K562 (cell line): Measurements from ENCODE around the gene HNMT. TPM values are rescaled to one million over a fixed set of nuclear protein-coding genes. Genes with fewer than 3 reads are reported as not detected.

Experiments
- ATAC-seq: fragments of 200-7000 bp; cut with Tn5 transposase; 3 replicates; pipeline ENCODE4 v1.9.1; 2020; ENCODE audit warnings: moderate library complexity
- BruUV-seq: library from RNA; stranded (reverse); fragments of 400-500 nt; replicated peaks from 2 replicates; lab custom pipeline; 2021; lab: Mats Ljungman, UMichigan
- CTCF ChIA-PET: fragments of 300-600 bp; formaldehyde crosslinking; extraction: SDS; loops from one replicate; lab custom pipeline; 2021; ENCODE audit warnings: low intra/inter-chr PET ratio; lab: Yijun Ruan, JAX
- POLR2A ChIA-PET: fragments of 300-600, 350-650 bp; sonication (Branson Sonifier 250); formaldehyde crosslinking; extraction: SDS; loops from one replicate; lab custom pipeline; 2021; ENCODE audit warnings: antibody characterized with exemption, inconsistent platforms; lab: Yijun Ruan, JAX
- DNase-seq, 4 experiments: peaks; one replicate each; pipeline versions ENCODE4 v3.0.0 to v3.0.0-alpha.2; 2011 to 2018; ENCODE audit warnings: low spot score in 3 of 4, mixed read lengths in 3 of 4; ENCODE audit errors: extremely low read depth in 1 of 4
- FAIRE-seq: peaks from 2 replicates; lab custom pipeline; 2011; peaks lifted over from hg19 to GRCh38; lab: Jason Lieb, UNC
- H2AFZ ChIP-seq: 2 replicates; pipeline ENCODE4 v1.6.0; 2011; ENCODE audit warnings: low read depth, low read length, control low read depth, inconsistent platforms
- H3K27ac ChIP-seq: fragments of 200-600 bp; 3 replicates; pipeline ENCODE4 v1.8.0; 2011; ENCODE audit warnings: low read depth, mild to moderate bottlenecking, control low read depth, inconsistent platforms, low read length, moderate library complexity, mixed read lengths; ENCODE audit errors: extremely low read depth
- H3K27me3 ChIP-seq, 2 experiments: fragments of 300-600 bp in 1 of 2; 2 replicates in 1 of 2; 3 replicates in 1 of 2; pipeline versions ENCODE4 v1.6.0 to v1.8.0; 2011; ENCODE audit warnings: inconsistent platforms in 2 of 2, low read length in 2 of 2, mild to moderate bottlenecking in 1 of 2, mixed read lengths in 1 of 2, moderate library complexity in 1 of 2; ENCODE audit not compliant: control insufficient read depth in 2 of 2, insufficient read depth in 2 of 2
- H3K36me3 ChIP-seq: fragments of 300-600 bp; 3 replicates; pipeline ENCODE4 v1.8.0; 2011; ENCODE audit warnings: mild to moderate bottlenecking, low read length, inconsistent platforms; ENCODE audit not compliant: control insufficient read depth, insufficient read depth
- H3K4me1 ChIP-seq, 2 experiments: fragments of 200-600 bp in 1 of 2; replicated peaks in 1 of 2; 2 replicates in 1 of 2; 3 replicates in 1 of 2; pipeline versions ENCODE4 v1.5.1 to v1.8.0; 2011; ENCODE audit warnings: inconsistent platforms in 2 of 2, low read length in 2 of 2, mild to moderate bottlenecking in 1 of 2, mixed read lengths in 1 of 2, moderate library complexity in 1 of 2; ENCODE audit not compliant: control insufficient read depth in 2 of 2, insufficient read depth in 2 of 2
- H3K4me2 ChIP-seq: 2 replicates; pipeline ENCODE4 v1.6.1; 2011; ENCODE audit warnings: low read length, control low read depth, inconsistent platforms, mixed read lengths; ENCODE audit not compliant: insufficient read depth
- H3K4me3 ChIP-seq: fragments of 200-600 bp; sonication (generic), shearing (Covaris generic); 2 replicates; pipeline ENCODE4 v1.5.1; 2016; ENCODE audit warnings: control low read depth, inconsistent platforms
- H3K79me2 ChIP-seq: fragments of 200-600 bp; 3 replicates; pipeline ENCODE4 v1.8.0; 2011; ENCODE audit warnings: low read length, inconsistent platforms; ENCODE audit not compliant: control insufficient read depth, insufficient read depth
- H3K9ac ChIP-seq, 2 experiments: 2 replicates each; pipeline versions ENCODE4 v1.6.0 to v1.6.1; 2011; ENCODE audit warnings: low read depth in 2 of 2, low read length in 2 of 2, control low read depth in 1 of 2, inconsistent platforms in 1 of 2, mild to moderate bottlenecking in 1 of 2, mixed read lengths in 1 of 2; ENCODE audit not compliant: insufficient read depth in 1 of 2
- H3K9me1 ChIP-seq: one replicate; pipeline ENCODE4 v1.6.0; 2011; ENCODE audit warnings: inconsistent platforms, mild to moderate bottlenecking, low read length, moderate library complexity; ENCODE audit not compliant: control insufficient read depth, insufficient read depth
- H3K9me3 ChIP-seq: replicated peaks from 2 replicates; pipeline ENCODE4 v1.5.1; 2011; ENCODE audit warnings: low read depth, low read length, inconsistent platforms; ENCODE audit not compliant: control insufficient read depth, insufficient read depth
- H4K20me1 ChIP-seq: replicated peaks from 2 replicates; pipeline ENCODE4 v1.6.1; 2011; ENCODE audit warnings: low read length, inconsistent platforms, mixed read lengths; ENCODE audit not compliant: control insufficient read depth, insufficient read depth
- DDX20 ChIP-seq: fragments of 450-650 bp; IDR thresholded peaks from 2 replicates; pipeline ENCODE4 v1.6.1; 2016; ENCODE audit warnings: missing genetic modification characterization, low read depth, mild to moderate bottlenecking, missing compliant biosample characterization, moderate library complexity
- ELF2 ChIP-seq: fragments of 250-450 bp; sonication (Bioruptor Pico); IDR thresholded peaks from 2 replicates; pipeline ENCODE4 v1.5.0; 2021; ENCODE audit warnings: mild to moderate bottlenecking
- MAZ ChIP-seq, 2 experiments: fragments of 450-650 bp in 1 of 2; sonication (generic) in 1 of 2; formaldehyde crosslinking; IDR thresholded peaks in 1 of 2; conservative IDR thresholded peaks in 1 of 2; 2 replicates each; pipeline versions ENCODE4 v1.4.0 to v1.5.0; 2020; ENCODE audit warnings: mild to moderate bottlenecking in 1 of 2, missing genetic modification reagents in 1 of 2
- NR4A1 ChIP-seq, 2 experiments: fragments of 250-450 bp in 1 of 2; fragments of 450-650 bp in 1 of 2; sonication (Bioruptor Pico) in 1 of 2; IDR thresholded peaks; 2 replicates each; pipeline versions ENCODE4 v1.4.0 to v1.6.1; 2016 to 2020; ENCODE audit warnings: mild to moderate bottlenecking in 2 of 2, missing compliant biosample characterization in 1 of 2, missing genetic modification characterization in 1 of 2, moderate library complexity in 1 of 2
- RBM34 ChIP-seq: fragments of 200-400 bp; formaldehyde crosslinking; IDR thresholded peaks from 2 replicates; pipeline ENCODE4 v1.6.1; 2018; ENCODE audit warnings: low read length, borderline replicate concordance; ENCODE audit not compliant: insufficient read depth
- SNIP1 ChIP-seq: fragments of 450-650 bp; IDR thresholded peaks from 2 replicates; pipeline ENCODE4 v1.7.1; 2017; ENCODE audit warnings: low read depth, mild to moderate bottlenecking
- WGBS: fragments of 100-300 bp; shearing (Covaris generic); methylation state at CpG from one replicate; pipeline ENCODE4 v1.1.6; 2016; ENCODE audit warnings: low coverage, mixed read lengths; ENCODE audit not compliant: insufficient coverage; ENCODE audit errors: missing lambda C conversion rate; 5-methylcytosine and 5-hydroxymethylcytosine counted together
- in situ Hi-C: fragments of 300-500 bp; cut with MboI; formaldehyde crosslinking; loops from 4 replicates; pipeline ENCODE4 v1.15.0; 2018; ENCODE audit warnings: inconsistent platforms, mixed read lengths
- intact Hi-C: fragments of 100-400 bp; cut with micrococcal nuclease; formaldehyde crosslinking; loops from 2 replicates; pipeline ENCODE4 v1.14.2; 2022
- polyA plus RNA-seq, 8 experiments: library from polyadenylated mRNA; depleted of rRNA in 4 of 8; stranded (reverse) in 5 of 8; unstranded in 3 of 8; fragments of >200 nt; fragmentation: Nextera tagmentation in 2 of 8; fragmentation: Illumina TruSeq in 1 of 8; extraction: Ambion mirVana in 2 of 8; extraction: Trizol in 1 of 8; gene quantifications; 2 replicates each; pipeline versions ENCODE4 v1.2.1 to v1.2.3, GENCODE V29; 2011 to 2014; ENCODE audit warnings: inconsistent platforms in 1 of 8, missing spikeins in 1 of 8
- total RNA-seq, 7 experiments: library from RNA; depleted of rRNA in 6 of 7; stranded (reverse); fragments of >200 nt in 6 of 7; fragmentation: Illumina TruSeq in 2 of 7; extraction: Trizol in 2 of 7; gene quantifications; 2 replicates each; pipeline versions ENCODE4 v1.2.1 to v1.2.3, GENCODE V29; 2011 to 2021; ENCODE audit warnings: low replicate concordance in 1 of 7
- TF ChIP-seq, protein P1 (sequence below): fragments of 450-650 bp; formaldehyde crosslinking; conservative IDR thresholded peaks from 2 replicates; pipeline ENCODE4 v1.4.0; 2022; ENCODE audit warnings: mild to moderate bottlenecking, missing genetic modification characterization
- TF ChIP-seq, protein P2 (sequence below): fragments of 200-600 bp; sonication (generic); IDR thresholded peaks from one replicate; pipeline ENCODE4 v1.6.1; 2012; ENCODE audit warnings: mild to moderate bottlenecking, low read depth, low read length, inconsistent platforms
- TF ChIP-seq, protein P3 (sequence below): fragments of 250-450 bp; sonication (Bioruptor Pico); IDR thresholded peaks from 2 replicates; pipeline ENCODE4 v1.8.0; 2022; ENCODE audit warnings: moderate library complexity, mild to moderate bottlenecking, inconsistent platforms

Gene HNMT
- total and polyA plus RNA-seq, 9 of the 15 experiments (the other 6 are each of a cell fraction or from before 2014, with no cell fraction given) = 3.1 to 10.9 (median 5.3) TPM

DNA sequence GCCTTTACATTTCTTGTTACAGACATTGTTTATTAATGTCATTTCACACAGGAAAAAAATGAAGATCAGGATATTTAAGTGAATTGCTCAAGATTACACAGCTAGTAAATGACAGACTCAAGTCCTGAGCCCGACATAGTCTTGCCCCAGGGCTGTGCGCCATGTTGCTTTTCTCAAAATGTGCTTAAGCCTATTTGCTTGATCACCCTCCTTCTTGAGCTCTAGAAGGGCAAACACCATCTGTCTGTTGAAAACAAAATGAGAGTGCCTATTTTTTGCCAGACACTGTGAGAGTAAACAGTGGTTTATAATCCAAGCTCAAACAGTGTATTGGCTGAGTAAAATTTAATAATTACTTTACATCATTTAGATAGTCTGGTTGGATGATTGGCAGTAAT is 34.8 kb upstream of the HNMT start:
- Histone ChIP-seq H3K4me1 (no peaks in the 10 kb centered on the region), H3K4me3 (no peak overlapping the region), H3K36me3 (no peaks in the 10 kb centered on the region), H3K9me1 (no peaks in the 10 kb centered on the region), H4K20me1 (no peaks in the 10 kb centered on the region), H2AFZ (no peak overlapping the region), H3K27me3 (no peaks in the 10 kb centered on the region; a peak in 1 of 5 replicates), H3K27ac (no peak overlapping the region), H3K79me2 (no peaks in the 10 kb centered on the region), H3K4me2 (no peak overlapping the region), H3K9ac (no peak overlapping the region), H3K9me3 (no peaks in the 10 kb centered on the region)
- ATAC-seq = no peak
- CTCF ChIA-PET = no interaction called here
- FAIRE-seq = no peak
- in situ Hi-C loops = no loop called here
- no peak for DNase-seq
- WGBS = 28% methylated on average over 2 of the region's 2 CpGs
- POLR2A ChIA-PET = no interaction called here
- no TSS peak for BruUV-seq
- TF ChIP-seq ELF2 (CRISPR knock-in tag) (no peak), RBM34 (no peak), SNIP1 (no peak), MAZ (CRISPR knock-in tag; conservative IDR thresholded peaks at IDR 0.05 in 1 of 2, IDR thresholded peaks at IDR 0.05 in 1 of 2) (no peak), DDX20 (tag) (no peak), NR4A1 (CRISPR knock-in tag; IDR thresholded peaks at IDR 0.05) (no peak), NR4A1 (tag; IDR thresholded peaks at IDR 0.05) (no peak)
- TF ChIP-seq, protein P1, sequence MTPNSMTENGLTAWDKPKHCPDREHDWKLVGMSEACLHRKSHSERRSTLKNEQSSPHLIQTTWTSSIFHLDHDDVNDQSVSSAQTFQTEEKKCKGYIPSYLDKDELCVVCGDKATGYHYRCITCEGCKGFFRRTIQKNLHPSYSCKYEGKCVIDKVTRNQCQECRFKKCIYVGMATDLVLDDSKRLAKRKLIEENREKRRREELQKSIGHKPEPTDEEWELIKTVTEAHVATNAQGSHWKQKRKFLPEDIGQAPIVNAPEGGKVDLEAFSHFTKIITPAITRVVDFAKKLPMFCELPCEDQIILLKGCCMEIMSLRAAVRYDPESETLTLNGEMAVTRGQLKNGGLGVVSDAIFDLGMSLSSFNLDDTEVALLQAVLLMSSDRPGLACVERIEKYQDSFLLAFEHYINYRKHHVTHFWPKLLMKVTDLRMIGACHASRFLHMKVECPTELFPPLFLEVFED = no peak
- TF ChIP-seq, protein P2, sequence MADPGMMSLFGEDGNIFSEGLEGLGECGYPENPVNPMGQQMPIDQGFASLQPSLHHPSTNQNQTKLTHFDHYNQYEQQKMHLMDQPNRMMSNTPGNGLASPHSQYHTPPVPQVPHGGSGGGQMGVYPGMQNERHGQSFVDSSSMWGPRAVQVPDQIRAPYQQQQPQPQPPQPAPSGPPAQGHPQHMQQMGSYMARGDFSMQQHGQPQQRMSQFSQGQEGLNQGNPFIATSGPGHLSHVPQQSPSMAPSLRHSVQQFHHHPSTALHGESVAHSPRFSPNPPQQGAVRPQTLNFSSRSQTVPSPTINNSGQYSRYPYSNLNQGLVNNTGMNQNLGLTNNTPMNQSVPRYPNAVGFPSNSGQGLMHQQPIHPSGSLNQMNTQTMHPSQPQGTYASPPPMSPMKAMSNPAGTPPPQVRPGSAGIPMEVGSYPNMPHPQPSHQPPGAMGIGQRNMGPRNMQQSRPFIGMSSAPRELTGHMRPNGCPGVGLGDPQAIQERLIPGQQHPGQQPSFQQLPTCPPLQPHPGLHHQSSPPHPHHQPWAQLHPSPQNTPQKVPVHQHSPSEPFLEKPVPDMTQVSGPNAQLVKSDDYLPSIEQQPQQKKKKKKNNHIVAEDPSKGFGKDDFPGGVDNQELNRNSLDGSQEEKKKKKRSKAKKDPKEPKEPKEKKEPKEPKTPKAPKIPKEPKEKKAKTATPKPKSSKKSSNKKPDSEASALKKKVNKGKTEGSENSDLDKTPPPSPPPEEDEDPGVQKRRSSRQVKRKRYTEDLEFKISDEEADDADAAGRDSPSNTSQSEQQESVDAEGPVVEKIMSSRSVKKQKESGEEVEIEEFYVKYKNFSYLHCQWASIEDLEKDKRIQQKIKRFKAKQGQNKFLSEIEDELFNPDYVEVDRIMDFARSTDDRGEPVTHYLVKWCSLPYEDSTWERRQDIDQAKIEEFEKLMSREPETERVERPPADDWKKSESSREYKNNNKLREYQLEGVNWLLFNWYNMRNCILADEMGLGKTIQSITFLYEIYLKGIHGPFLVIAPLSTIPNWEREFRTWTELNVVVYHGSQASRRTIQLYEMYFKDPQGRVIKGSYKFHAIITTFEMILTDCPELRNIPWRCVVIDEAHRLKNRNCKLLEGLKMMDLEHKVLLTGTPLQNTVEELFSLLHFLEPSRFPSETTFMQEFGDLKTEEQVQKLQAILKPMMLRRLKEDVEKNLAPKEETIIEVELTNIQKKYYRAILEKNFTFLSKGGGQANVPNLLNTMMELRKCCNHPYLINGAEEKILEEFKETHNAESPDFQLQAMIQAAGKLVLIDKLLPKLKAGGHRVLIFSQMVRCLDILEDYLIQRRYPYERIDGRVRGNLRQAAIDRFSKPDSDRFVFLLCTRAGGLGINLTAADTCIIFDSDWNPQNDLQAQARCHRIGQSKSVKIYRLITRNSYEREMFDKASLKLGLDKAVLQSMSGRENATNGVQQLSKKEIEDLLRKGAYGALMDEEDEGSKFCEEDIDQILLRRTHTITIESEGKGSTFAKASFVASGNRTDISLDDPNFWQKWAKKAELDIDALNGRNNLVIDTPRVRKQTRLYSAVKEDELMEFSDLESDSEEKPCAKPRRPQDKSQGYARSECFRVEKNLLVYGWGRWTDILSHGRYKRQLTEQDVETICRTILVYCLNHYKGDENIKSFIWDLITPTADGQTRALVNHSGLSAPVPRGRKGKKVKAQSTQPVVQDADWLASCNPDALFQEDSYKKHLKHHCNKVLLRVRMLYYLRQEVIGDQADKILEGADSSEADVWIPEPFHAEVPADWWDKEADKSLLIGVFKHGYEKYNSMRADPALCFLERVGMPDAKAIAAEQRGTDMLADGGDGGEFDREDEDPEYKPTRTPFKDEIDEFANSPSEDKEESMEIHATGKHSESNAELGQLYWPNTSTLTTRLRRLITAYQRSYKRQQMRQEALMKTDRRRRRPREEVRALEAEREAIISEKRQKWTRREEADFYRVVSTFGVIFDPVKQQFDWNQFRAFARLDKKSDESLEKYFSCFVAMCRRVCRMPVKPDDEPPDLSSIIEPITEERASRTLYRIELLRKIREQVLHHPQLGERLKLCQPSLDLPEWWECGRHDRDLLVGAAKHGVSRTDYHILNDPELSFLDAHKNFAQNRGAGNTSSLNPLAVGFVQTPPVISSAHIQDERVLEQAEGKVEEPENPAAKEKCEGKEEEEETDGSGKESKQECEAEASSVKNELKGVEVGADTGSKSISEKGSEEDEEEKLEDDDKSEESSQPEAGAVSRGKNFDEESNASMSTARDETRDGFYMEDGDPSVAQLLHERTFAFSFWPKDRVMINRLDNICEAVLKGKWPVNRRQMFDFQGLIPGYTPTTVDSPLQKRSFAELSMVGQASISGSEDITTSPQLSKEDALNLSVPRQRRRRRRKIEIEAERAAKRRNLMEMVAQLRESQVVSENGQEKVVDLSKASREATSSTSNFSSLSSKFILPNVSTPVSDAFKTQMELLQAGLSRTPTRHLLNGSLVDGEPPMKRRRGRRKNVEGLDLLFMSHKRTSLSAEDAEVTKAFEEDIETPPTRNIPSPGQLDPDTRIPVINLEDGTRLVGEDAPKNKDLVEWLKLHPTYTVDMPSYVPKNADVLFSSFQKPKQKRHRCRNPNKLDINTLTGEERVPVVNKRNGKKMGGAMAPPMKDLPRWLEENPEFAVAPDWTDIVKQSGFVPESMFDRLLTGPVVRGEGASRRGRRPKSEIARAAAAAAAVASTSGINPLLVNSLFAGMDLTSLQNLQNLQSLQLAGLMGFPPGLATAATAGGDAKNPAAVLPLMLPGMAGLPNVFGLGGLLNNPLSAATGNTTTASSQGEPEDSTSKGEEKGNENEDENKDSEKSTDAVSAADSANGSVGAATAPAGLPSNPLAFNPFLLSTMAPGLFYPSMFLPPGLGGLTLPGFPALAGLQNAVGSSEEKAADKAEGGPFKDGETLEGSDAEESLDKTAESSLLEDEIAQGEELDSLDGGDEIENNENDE = no peak
- TF ChIP-seq, protein P3, sequence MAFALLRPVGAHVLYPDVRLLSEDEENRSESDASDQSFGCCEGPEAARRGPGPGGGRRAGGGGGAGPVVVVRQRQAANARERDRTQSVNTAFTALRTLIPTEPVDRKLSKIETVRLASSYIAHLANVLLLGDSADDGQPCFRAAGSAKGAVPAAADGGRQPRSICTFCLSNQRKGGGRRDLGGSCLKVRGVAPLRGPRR (CRISPR knock-in tag) = no peak
- intact Hi-C loops = no loop called here
